Activated B cell treated with CpG ODN at 0.5 μM for 24 hours (primary cell): ENCODE measurements around the gene XPR1. TPM values are rescaled to one million over a fixed set of nuclear protein-coding genes. Genes with fewer than 3 reads are reported as not detected.

Experiments
- ATAC-seq: fragments of 200-7000 bp; cut with Tn5 transposase; one replicate; pipeline ENCODE4 v1.10.0; 2021; ENCODE audit warnings: low read depth, mild to moderate bottlenecking, moderate library complexity
- CTCF ChIA-PET: fragments of 350-600 bp; sonication (Branson Sonifier 250); formaldehyde crosslinking; loops from one replicate; lab custom pipeline; 2021; ENCODE audit warnings: antibody characterized with exemption; lab: Charles Lee
- POLR2A ChIA-PET: fragments of 350-600 bp; sonication (Branson Sonifier 250); formaldehyde crosslinking; loops from one replicate; lab custom pipeline; 2021; ENCODE audit warnings: antibody characterized with exemption; lab: Charles Lee
- DNase-seq: peaks from one replicate; pipeline ENCODE4 v3.0.0; 2022
- H3K27ac Mint-ChIP-seq: one replicate; pipeline ENCODE4 v1.8.0; 2020; ENCODE audit warnings: mixed read lengths
- H3K27me3 Mint-ChIP-seq: one replicate; pipeline ENCODE4 v1.8.0; 2021; ENCODE audit warnings: mixed read lengths
- H3K36me3 Mint-ChIP-seq: one replicate; pipeline ENCODE4 v1.8.0; 2021; ENCODE audit warnings: low read depth, mixed read lengths
- H3K4me1 Mint-ChIP-seq: one replicate; pipeline ENCODE4 v1.8.0; 2021; ENCODE audit warnings: mixed read lengths
- H3K4me3 Mint-ChIP-seq: one replicate; pipeline ENCODE4 v1.8.0; 2020; ENCODE audit warnings: mild to moderate bottlenecking, mixed read lengths
- H3K9me3 Mint-ChIP-seq: one replicate; pipeline ENCODE4 v1.8.0; 2020; ENCODE audit warnings: mixed read lengths
- intact Hi-C: fragments of 100-400 bp; cut with micrococcal nuclease; formaldehyde crosslinking; loops from one replicate; pipeline ENCODE4 v1.15.1; 2024
- total RNA-seq: library from RNA; stranded (reverse); gene quantifications from 2 replicates; pipeline ENCODE4 v1.2.3, GENCODE V29; 2022
- TF ChIP-seq, protein P1 (sequence below): fragments of 200-600 bp; IDR thresholded peaks from one replicate; pipeline ENCODE4 v1.8.0; 2022; ENCODE audit warnings: antibody characterized with exemption, mild to moderate bottlenecking

The XPR1 gene
- total RNA-seq, 1 donor from 2014 or later = 20.4 TPM

DNA sequence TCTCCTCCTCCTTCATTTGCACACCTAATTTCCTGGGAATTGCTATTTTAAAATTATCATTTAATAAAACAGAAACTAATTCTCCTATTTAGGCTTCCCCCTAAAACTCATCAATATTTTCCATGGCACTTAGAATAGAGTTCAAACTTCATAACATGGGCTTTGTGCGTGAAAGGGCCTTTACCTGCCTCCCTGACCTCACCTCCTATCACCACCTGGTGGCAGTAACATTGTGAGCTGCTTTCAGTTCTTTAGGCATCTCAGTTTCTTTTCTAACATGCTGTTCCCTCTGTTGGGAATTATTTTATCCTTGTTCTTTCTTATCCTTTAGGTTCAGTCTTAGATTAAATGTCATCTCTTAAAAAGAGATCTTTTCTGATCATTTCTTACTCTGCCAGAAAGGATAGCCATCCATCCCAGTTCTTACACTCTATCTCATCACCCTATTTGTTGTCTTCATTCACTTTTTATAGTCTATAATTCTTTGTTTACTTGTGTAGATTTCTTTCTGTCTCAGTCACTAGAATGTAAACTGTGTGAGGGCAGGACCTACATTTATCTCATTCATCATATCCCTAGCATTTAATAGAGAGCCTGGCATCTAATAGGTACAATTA lies 147.1 kb downstream of the XPR1 start:
- TF ChIP-seq, protein P1, sequence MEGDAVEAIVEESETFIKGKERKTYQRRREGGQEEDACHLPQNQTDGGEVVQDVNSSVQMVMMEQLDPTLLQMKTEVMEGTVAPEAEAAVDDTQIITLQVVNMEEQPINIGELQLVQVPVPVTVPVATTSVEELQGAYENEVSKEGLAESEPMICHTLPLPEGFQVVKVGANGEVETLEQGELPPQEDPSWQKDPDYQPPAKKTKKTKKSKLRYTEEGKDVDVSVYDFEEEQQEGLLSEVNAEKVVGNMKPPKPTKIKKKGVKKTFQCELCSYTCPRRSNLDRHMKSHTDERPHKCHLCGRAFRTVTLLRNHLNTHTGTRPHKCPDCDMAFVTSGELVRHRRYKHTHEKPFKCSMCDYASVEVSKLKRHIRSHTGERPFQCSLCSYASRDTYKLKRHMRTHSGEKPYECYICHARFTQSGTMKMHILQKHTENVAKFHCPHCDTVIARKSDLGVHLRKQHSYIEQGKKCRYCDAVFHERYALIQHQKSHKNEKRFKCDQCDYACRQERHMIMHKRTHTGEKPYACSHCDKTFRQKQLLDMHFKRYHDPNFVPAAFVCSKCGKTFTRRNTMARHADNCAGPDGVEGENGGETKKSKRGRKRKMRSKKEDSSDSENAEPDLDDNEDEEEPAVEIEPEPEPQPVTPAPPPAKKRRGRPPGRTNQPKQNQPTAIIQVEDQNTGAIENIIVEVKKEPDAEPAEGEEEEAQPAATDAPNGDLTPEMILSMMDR = no peak
- POLR2A ChIA-PET = interaction anchor here (0.5 kb wide), 1 partner anchor 99 kb away, joined by 3 read pairs; no protein-coding TSS in a partner anchor
- ATAC-seq = no peak
- CTCF ChIA-PET = no interaction called here
- H3K9me3 Mint-ChIP-seq = no peaks in the 10 kb centered on the region
- H3K4me1 Mint-ChIP-seq = peaks cover 10% of the 10 kb centered on the region
- H3K27ac Mint-ChIP-seq = no peak overlapping the region
- H3K27me3 Mint-ChIP-seq = no peaks in the 10 kb centered on the region
- H3K36me3 Mint-ChIP-seq = no peaks in the 10 kb centered on the region
- no peak overlapping the region for H3K4me3 Mint-ChIP-seq
- no peak for DNase-seq
- intact Hi-C loops = no loop called here

DNA sequence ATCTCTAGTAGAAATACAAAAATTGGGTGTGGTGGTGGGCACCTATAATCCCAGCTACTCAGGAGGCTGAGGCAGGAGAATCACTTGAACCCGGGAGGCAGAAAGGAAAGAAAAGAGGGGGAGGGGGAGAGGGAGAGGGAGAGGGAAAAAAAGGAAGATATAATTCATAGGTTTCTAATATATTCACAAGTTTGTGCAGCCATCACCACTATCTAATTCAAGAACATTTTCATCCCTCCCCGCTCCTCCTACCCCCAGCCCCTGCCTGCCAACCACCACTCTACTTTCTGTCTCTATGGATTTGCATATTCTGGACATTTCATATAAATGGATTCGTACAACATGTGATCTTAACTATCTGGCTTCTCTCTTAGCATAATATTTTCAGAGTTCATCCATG lies 147.8 kb downstream of the XPR1 start:
- ChIA-PET CTCF (no interaction called here), POLR2A (no interaction called here)
- H3K36me3 Mint-ChIP-seq = no peaks in the 10 kb centered on the region
- DNase-seq (no peak), ATAC-seq (no peak)
- no peaks in the 10 kb centered on the region for H3K27me3 Mint-ChIP-seq
- TF ChIP-seq, protein P1 = no peak
- no peak overlapping the region for H3K27ac Mint-ChIP-seq
- H3K4me1 Mint-ChIP-seq = peaks cover 10% of the 10 kb centered on the region
- intact Hi-C loops = no loop called here
- no peak overlapping the region for H3K4me3 Mint-ChIP-seq
- H3K9me3 Mint-ChIP-seq = no peaks in the 10 kb centered on the region

DNA sequence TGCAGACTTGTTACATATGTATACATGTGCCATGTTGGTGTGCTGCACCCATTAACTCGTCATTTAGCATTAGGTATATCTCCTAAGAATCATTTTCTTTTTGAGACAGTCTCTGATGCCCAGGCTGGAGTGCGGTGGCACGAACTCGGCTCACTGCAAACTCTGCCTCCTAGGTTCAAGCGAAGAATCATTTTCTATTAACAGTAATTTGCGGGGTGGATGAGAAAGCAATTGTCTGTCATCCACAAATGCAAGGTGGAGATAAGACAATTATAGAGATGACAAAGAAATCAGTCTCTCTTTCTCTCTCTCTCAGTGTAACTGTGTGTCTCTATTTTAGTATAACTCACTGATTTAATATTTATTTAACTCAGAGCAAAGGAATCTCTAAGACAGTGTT lies 149.9 kb downstream of the XPR1 start:
- peaks cover 10% of the 10 kb centered on the region for H3K4me1 Mint-ChIP-seq
- POLR2A ChIA-PET = no interaction called here
- H3K27me3 Mint-ChIP-seq = no peaks in the 10 kb centered on the region
- no peak overlapping the region for H3K4me3 Mint-ChIP-seq
- H3K36me3 Mint-ChIP-seq = peaks cover under 1% of the 10 kb centered on the region
- ATAC-seq (no peak), DNase-seq (no peak)
- intact Hi-C loops = no loop called here
- no peak overlapping the region for H3K27ac Mint-ChIP-seq
- CTCF ChIA-PET = no interaction called here
- TF ChIP-seq, protein P1 = no peak
- H3K9me3 Mint-ChIP-seq = no peaks in the 10 kb centered on the region

- no peak for DNase-seq
- POLR2A ChIA-PET = no interaction called here
- no peak overlapping the region for H3K4me3 Mint-ChIP-seq
- no peaks in the 10 kb centered on the region for H3K4me1 Mint-ChIP-seq
- H3K27ac Mint-ChIP-seq = no peak overlapping the region
- CTCF ChIA-PET = no interaction called here
- TF ChIP-seq, protein P1 = no peak
- no peaks in the 10 kb centered on the region for H3K9me3 Mint-ChIP-seq
- no peaks in the 10 kb centered on the region for H3K27me3 Mint-ChIP-seq
- H3K36me3 Mint-ChIP-seq = peaks cover 24% of the 10 kb centered on the region
- ATAC-seq = no peak
- intact Hi-C loops = no loop called here
Measured at GRCh38 chr1:180785291-180785690, 153.5 kb downstream of the XPR1 start.

DNA sequence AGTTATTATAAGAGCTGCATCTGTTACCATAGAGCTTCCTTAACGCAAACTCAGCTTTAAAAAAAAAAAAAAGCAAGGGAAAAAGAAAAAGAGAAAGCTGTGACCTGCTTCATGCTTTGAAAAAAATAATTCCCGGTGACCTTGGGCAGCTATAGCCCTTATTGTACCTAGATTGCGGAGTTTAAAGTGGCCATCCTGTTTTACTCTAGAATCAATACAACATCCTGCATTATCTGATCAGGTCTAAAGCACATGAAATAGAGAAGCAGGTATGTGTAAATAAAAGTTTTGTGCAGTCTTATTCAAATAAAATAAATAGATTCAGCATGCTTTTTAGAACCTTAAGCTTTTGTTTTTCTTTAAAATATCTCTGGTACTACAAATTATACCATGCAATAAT lies 154.1 kb downstream of the XPR1 start:
- intact Hi-C loops = no loop called here
- TF ChIP-seq, protein P1 = no peak
- H3K9me3 Mint-ChIP-seq = no peaks in the 10 kb centered on the region
- ATAC-seq (no peak), DNase-seq (no peak)
- H3K4me3 Mint-ChIP-seq = no peak overlapping the region
- CTCF ChIA-PET = no interaction called here
- POLR2A ChIA-PET = no interaction called here
- H3K27ac Mint-ChIP-seq = no peak overlapping the region
- peaks cover 2% of the 10 kb centered on the region for H3K4me1 Mint-ChIP-seq
- H3K27me3 Mint-ChIP-seq = no peaks in the 10 kb centered on the region
- peaks cover 24% of the 10 kb centered on the region for H3K36me3 Mint-ChIP-seq
